HCT116 (cell line): ENCODE results near the gene TLX1. TPM values are rescaled to one million over a fixed set of nuclear protein-coding genes. Genes with fewer than 3 reads are reported as not detected.

ENCODE experiments used
- ATAC-seq: fragments of 200-7000 bp; cut with Tn5 transposase; 2 replicates; pipeline ENCODE4 v1.9.1; 2020; ENCODE audit warnings: mild to moderate bottlenecking, moderate library complexity
- BruUV-seq: library from RNA; stranded (reverse); fragments of 400-500 nt; replicated peaks from 2 replicates; lab custom pipeline; 2021; lab: Mats Ljungman, UMichigan
- CTCF ChIA-PET: fragments of 300-600 bp; sonication (Branson Sonifier 250); formaldehyde crosslinking; loops from one replicate; lab custom pipeline; 2021; ENCODE audit warnings: antibody characterized with exemption; lab: Charles Lee
- POLR2A ChIA-PET: fragments of 300-600, 350-600 bp; sonication (Branson Sonifier 250); formaldehyde crosslinking; loops from one replicate; lab custom pipeline; 2021; ENCODE audit warnings: antibody characterized with exemption; lab: Charles Lee
- RAD21 ChIA-PET, 2 experiments: fragments of 300-600 bp; sonication (Branson Sonifier 250); formaldehyde crosslinking; loops; one replicate each; lab custom pipeline; 2023; ENCODE audit warnings: low total read pairs in 2 of 2; ENCODE audit not compliant: uncharacterized antibody in 2 of 2, unreplicated experiment in 2 of 2, low non-redundant PET in 1 of 2; lab: Charles Lee
- DNase-seq: peaks from one replicate; pipeline ENCODE4 v3.0.0-alpha.2; 2010; ENCODE audit warnings: low read depth, low spot score
- H2AFZ ChIP-seq: fragments of 200-600 bp; shearing (Covaris generic), sonication (generic); 2 replicates; pipeline ENCODE4 v1.6.1; 2017; ENCODE audit warnings: low read depth, mixed run types, mixed read lengths, antibody characterized with exemption, low read length; ENCODE audit not compliant: poor library complexity, severe bottlenecking
- H3K27ac ChIP-seq: 2 replicates; pipeline ENCODE4 v1.5.1; 2012; ENCODE audit warnings: low read depth, low read length
- H3K27me3 ChIP-seq: fragments of 200-600 bp; sonication (generic); 2 replicates; pipeline ENCODE4 v1.6.1; 2016; ENCODE audit warnings: mixed run types, low read length, mixed read lengths; ENCODE audit not compliant: insufficient read depth
- H3K36me3 ChIP-seq, 2 experiments: fragments of 200-500 bp in 1 of 2; fragments of 200-600 bp in 1 of 2; sonication (Bioruptor generic) in 1 of 2; sonication (generic) in 1 of 2; 2 replicates each; pipeline versions ENCODE4 v1.5.1 to v1.6.1; 2014 to 2016; ENCODE audit warnings: low read length in 2 of 2, inconsistent platforms in 1 of 2, mixed read lengths in 1 of 2, mixed run types in 1 of 2; ENCODE audit not compliant: insufficient read depth in 2 of 2, control insufficient read depth in 1 of 2
- H3K4me1 ChIP-seq, 2 experiments: fragments of 200-600 bp in 1 of 2; sonication (generic) in 1 of 2; 2 replicates each; pipeline versions ENCODE4 v1.5.1 to v1.6.1; 2012 to 2017; ENCODE audit warnings: low read length in 2 of 2, inconsistent platforms in 1 of 2, mild to moderate bottlenecking in 1 of 2, mixed read lengths in 1 of 2, mixed run types in 1 of 2, moderate library complexity in 1 of 2; ENCODE audit not compliant: insufficient read depth in 2 of 2, control insufficient read depth in 1 of 2
- H3K4me2 ChIP-seq: fragments of 200-600 bp; sonication (generic); 2 replicates; pipeline ENCODE4 v1.6.1; 2017; ENCODE audit warnings: mixed run types, low read length, mixed read lengths
- H3K4me3 ChIP-seq, 2 experiments: fragments of 200-600 bp in 1 of 2; sonication (generic) in 1 of 2; replicated peaks in 1 of 2; 2 replicates each; pipeline ENCODE4 v1.5.1; 2011 to 2016; ENCODE audit warnings: low read length in 2 of 2, control low read depth in 1 of 2, low read depth in 1 of 2, mild to moderate bottlenecking in 1 of 2, mixed read lengths in 1 of 2, mixed run types in 1 of 2
- H3K79me2 ChIP-seq: fragments of 200-600 bp; sonication (generic); 2 replicates; pipeline ENCODE4 v1.6.1; 2017; ENCODE audit warnings: mild to moderate bottlenecking, mixed run types, low read length, moderate library complexity, mixed read lengths; ENCODE audit not compliant: insufficient read depth
- H3K9ac ChIP-seq: fragments of 200-600 bp; sonication (generic); 2 replicates; pipeline ENCODE4 v1.6.1; 2016; ENCODE audit warnings: low read length, mixed read lengths
- H3K9me2 ChIP-seq: fragments of 200-600 bp; sonication (generic), shearing (Covaris generic); 2 replicates; pipeline ENCODE4 v1.6.1; 2017; ENCODE audit warnings: mixed run types, mild to moderate bottlenecking, moderate library complexity; ENCODE audit not compliant: insufficient read depth
- H3K9me3 ChIP-seq, 2 experiments: fragments of 200-500 bp in 1 of 2; fragments of 200-600 bp in 1 of 2; sonication (Bioruptor generic) in 1 of 2; sonication (generic) in 1 of 2; 2 replicates each; pipeline ENCODE4 v1.6.1; 2014 to 2017; ENCODE audit warnings: low read length in 2 of 2, mixed read lengths in 2 of 2, inconsistent platforms in 1 of 2, low read depth in 1 of 2, mild to moderate bottlenecking in 1 of 2, mixed run types in 1 of 2, moderate library complexity in 1 of 2; ENCODE audit not compliant: control insufficient read depth in 1 of 2, insufficient read depth in 1 of 2
- H4K20me1 ChIP-seq: fragments of 200-600 bp; sonication (generic), shearing (Covaris generic); 2 replicates; pipeline ENCODE4 v1.6.1; 2017; ENCODE audit warnings: mixed run types, mild to moderate bottlenecking, moderate library complexity; ENCODE audit not compliant: insufficient read depth
- CBX3 ChIP-seq: IDR thresholded peaks from 2 replicates; pipeline ENCODE4 v1.6.1; 2012; ENCODE audit warnings: low read depth
- CEBPB ChIP-seq: IDR thresholded peaks from 2 replicates; pipeline ENCODE4 v1.6.1; 2012; ENCODE audit warnings: low read depth
- EGR1 ChIP-seq: IDR thresholded peaks from 2 replicates; pipeline ENCODE4 v1.6.1; 2012; ENCODE audit warnings: low read depth
- ELF1 ChIP-seq: IDR thresholded peaks from 2 replicates; pipeline ENCODE4 v1.6.1; 2012; ENCODE audit warnings: low read depth, borderline replicate concordance
- EZH2 ChIP-seq: fragments of 200-600 bp; sonication (generic); IDR thresholded peaks from 2 replicates; pipeline ENCODE4 v1.6.1; 2017; ENCODE audit warnings: antibody characterized with exemption, mixed run types
- EZH2phosphoT487 ChIP-seq: fragments of 200-600 bp; IDR thresholded peaks from 2 replicates; pipeline ENCODE4 v1.6.1; 2018; ENCODE audit warnings: antibody characterized with exemption, borderline replicate concordance
- FOSL1 ChIP-seq: IDR thresholded peaks from 2 replicates; pipeline ENCODE4 v1.6.1; 2012; ENCODE audit warnings: low read depth
- JUND ChIP-seq: IDR thresholded peaks from 2 replicates; pipeline ENCODE4 v1.6.1; 2012
- POLR2AphosphoS5 ChIP-seq: IDR thresholded peaks from 2 replicates; pipeline ENCODE4 v1.6.1; 2011; ENCODE audit warnings: mild to moderate bottlenecking, low read depth, low read length, moderate library complexity
- RAD21 ChIP-seq: IDR thresholded peaks from 2 replicates; pipeline ENCODE4 v1.6.1; 2012; ENCODE audit warnings: low read depth, mild to moderate bottlenecking
- SP1 ChIP-seq: IDR thresholded peaks from 2 replicates; pipeline ENCODE4 v1.6.1; 2012; ENCODE audit warnings: low read depth
- SRF ChIP-seq: IDR thresholded peaks from 2 replicates; pipeline ENCODE4 v1.6.1; 2012; ENCODE audit warnings: low read depth
- TCF7L2 ChIP-seq: IDR thresholded peaks from 2 replicates; pipeline ENCODE4 v1.7.0; 2011; ENCODE audit warnings: borderline replicate concordance, inconsistent platforms; ENCODE audit not compliant: insufficient read depth, insufficient read length; ENCODE audit errors: extremely low read depth
- YY1 ChIP-seq: IDR thresholded peaks from 2 replicates; pipeline ENCODE4 v1.6.1; 2011; ENCODE audit warnings: low read length, low read depth, moderate library complexity, mild to moderate bottlenecking; ENCODE audit not compliant: insufficient replicate concordance; ENCODE audit errors: extremely low read depth
- ZNF274 ChIP-seq: fragments of 200-500 bp; sonication (Bioruptor generic); IDR thresholded peaks from 2 replicates; pipeline ENCODE4 v1.6.1; 2014; ENCODE audit warnings: mild to moderate bottlenecking, low read depth, low read length, inconsistent platforms
- intact Hi-C: fragments of 100-400 bp; cut with micrococcal nuclease; formaldehyde crosslinking; loops from 2 replicates; pipeline ENCODE4 v1.10.0; 2022
- total RNA-seq: library from RNA; stranded (reverse); gene quantifications from one replicate; pipeline ENCODE4 v1.2.1, GENCODE V29; 2021; ENCODE audit not compliant: unreplicated experiment
- TF ChIP-seq, protein P1 (sequence below): IDR thresholded peaks from 2 replicates; pipeline ENCODE4 v1.6.1; 2012
- TF ChIP-seq, protein P2 (sequence below): IDR thresholded peaks from 2 replicates; pipeline ENCODE4 v1.6.1; 2012; ENCODE audit warnings: low read depth
- TF ChIP-seq, protein P3 (sequence below): IDR thresholded peaks from 2 replicates; pipeline ENCODE4 v1.6.1; 2011; ENCODE audit warnings: mild to moderate bottlenecking, low read length, moderate library complexity; ENCODE audit not compliant: insufficient replicate concordance; ENCODE audit errors: extremely low read depth

The TLX1 gene
- total RNA-seq, 1 experiment from 2014 or later = not detected

GRCh38 chr10:101145750-101146391 is 14.8 kb downstream of the TLX1 start:
- BruUV-seq = no TSS peak

More at GRCh38 chr10:101145750-101146391, 14.8 kb downstream of the TLX1 start:
- no peak for ATAC-seq
- RAD21 ChIA-PET = no interaction called here
- no peak for TF ChIP-seq EZH2
- TF ChIP-seq EGR1 = no peak
- TF ChIP-seq YY1 = no peak
- no peak for TF ChIP-seq POLR2AphosphoS5
- TF ChIP-seq CEBPB = no peak
- TF ChIP-seq, protein P1, sequence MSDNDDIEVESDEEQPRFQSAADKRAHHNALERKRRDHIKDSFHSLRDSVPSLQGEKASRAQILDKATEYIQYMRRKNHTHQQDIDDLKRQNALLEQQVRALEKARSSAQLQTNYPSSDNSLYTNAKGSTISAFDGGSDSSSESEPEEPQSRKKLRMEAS = no peak
- TF ChIP-seq, protein P2, sequence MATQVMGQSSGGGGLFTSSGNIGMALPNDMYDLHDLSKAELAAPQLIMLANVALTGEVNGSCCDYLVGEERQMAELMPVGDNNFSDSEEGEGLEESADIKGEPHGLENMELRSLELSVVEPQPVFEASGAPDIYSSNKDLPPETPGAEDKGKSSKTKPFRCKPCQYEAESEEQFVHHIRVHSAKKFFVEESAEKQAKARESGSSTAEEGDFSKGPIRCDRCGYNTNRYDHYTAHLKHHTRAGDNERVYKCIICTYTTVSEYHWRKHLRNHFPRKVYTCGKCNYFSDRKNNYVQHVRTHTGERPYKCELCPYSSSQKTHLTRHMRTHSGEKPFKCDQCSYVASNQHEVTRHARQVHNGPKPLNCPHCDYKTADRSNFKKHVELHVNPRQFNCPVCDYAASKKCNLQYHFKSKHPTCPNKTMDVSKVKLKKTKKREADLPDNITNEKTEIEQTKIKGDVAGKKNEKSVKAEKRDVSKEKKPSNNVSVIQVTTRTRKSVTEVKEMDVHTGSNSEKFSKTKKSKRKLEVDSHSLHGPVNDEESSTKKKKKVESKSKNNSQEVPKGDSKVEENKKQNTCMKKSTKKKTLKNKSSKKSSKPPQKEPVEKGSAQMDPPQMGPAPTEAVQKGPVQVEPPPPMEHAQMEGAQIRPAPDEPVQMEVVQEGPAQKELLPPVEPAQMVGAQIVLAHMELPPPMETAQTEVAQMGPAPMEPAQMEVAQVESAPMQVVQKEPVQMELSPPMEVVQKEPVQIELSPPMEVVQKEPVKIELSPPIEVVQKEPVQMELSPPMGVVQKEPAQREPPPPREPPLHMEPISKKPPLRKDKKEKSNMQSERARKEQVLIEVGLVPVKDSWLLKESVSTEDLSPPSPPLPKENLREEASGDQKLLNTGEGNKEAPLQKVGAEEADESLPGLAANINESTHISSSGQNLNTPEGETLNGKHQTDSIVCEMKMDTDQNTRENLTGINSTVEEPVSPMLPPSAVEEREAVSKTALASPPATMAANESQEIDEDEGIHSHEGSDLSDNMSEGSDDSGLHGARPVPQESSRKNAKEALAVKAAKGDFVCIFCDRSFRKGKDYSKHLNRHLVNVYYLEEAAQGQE = no peak
- TF ChIP-seq TCF7L2 = no peak
- no peak for TF ChIP-seq JUND
- TF ChIP-seq ELF1 = no peak
- TF ChIP-seq EZH2phosphoT487 = no peak
- no peak for TF ChIP-seq ZNF274
- TF ChIP-seq CBX3 = no peak
- TF ChIP-seq, protein P3, sequence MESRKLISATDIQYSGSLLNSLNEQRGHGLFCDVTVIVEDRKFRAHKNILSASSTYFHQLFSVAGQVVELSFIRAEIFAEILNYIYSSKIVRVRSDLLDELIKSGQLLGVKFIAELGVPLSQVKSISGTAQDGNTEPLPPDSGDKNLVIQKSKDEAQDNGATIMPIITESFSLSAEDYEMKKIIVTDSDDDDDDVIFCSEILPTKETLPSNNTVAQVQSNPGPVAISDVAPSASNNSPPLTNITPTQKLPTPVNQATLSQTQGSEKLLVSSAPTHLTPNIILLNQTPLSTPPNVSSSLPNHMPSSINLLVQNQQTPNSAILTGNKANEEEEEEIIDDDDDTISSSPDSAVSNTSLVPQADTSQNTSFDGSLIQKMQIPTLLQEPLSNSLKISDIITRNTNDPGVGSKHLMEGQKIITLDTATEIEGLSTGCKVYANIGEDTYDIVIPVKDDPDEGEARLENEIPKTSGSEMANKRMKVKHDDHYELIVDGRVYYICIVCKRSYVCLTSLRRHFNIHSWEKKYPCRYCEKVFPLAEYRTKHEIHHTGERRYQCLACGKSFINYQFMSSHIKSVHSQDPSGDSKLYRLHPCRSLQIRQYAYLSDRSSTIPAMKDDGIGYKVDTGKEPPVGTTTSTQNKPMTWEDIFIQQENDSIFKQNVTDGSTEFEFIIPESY = no peak
- TF ChIP-seq SP1 = no peak
- TF ChIP-seq FOSL1 = no peak
- no peak for TF ChIP-seq SRF
- no peak for TF ChIP-seq RAD21
- TF ChIP-seq, all 23 proteins: peak for 0
- H3K27ac ChIP-seq = no peak overlapping the region
- peaks cover 3 to 23% of the 10 kb centered on the region in 2 experiments; a peak in 3 of 4 replicates for H3K4me1 ChIP-seq
- no peaks in the 10 kb centered on the region for H3K9me2 ChIP-seq
- ChIA-PET CTCF (interaction anchor here (1.1 to 1.7 kb wide), 2 partner anchors 16 to 50 kb away, joined by 3 to 4 read pairs; no protein-coding TSS in a partner anchor), POLR2A (interaction anchor here (1.0 kb wide), 1 partner anchor 50 kb away, joined by 3 read pairs; no protein-coding TSS in a partner anchor)
- H3K36me3 ChIP-seq = no peaks in the 10 kb centered on the region
- DNase-seq = no peak
- H3K79me2 ChIP-seq = no peaks in the 10 kb centered on the region
- H3K27me3 ChIP-seq = no peaks in the 10 kb centered on the region
- H4K20me1 ChIP-seq = no peaks in the 10 kb centered on the region
- no peak overlapping the region for H3K4me2 ChIP-seq
- H3K4me3 ChIP-seq = no peak overlapping the region
- H3K9ac ChIP-seq = no peak overlapping the region
- H3K9me3 ChIP-seq = no peaks in the 10 kb centered on the region
- no peak overlapping the region for H2AFZ ChIP-seq
- intact Hi-C loops = no loop called here
